HEK293 (cell line): Measurements from ENCODE around the gene CELF4.

Source experiments
- CTCF ChIA-PET: fragments of 350-600 bp; formaldehyde crosslinking; extraction: SDS; loops from one replicate; lab custom pipeline; 2021; ENCODE audit warnings: antibody characterized with exemption; lab: Yijun Ruan, JAX
- POLR2A ChIA-PET: fragments of 300-600 bp; formaldehyde crosslinking; extraction: SDS; loops from one replicate; lab custom pipeline; 2020; ENCODE audit warnings: antibody characterized with exemption, inconsistent platforms; lab: Yijun Ruan, JAX
- H3K27ac ChIP-seq: fragments of 200-500 bp; sonication (Bioruptor generic); 2 replicates; pipeline ENCODE4 v1.5.1; 2014; ENCODE audit warnings: low read depth, low read length, control low read depth, inconsistent platforms; ENCODE audit errors: extremely low read depth
- H3K36me3 ChIP-seq, 2 experiments: fragments of 200-500 bp in 1 of 2; sonication (Bioruptor generic) in 1 of 2; 1 replicate in 1 of 2; 2 replicates in 1 of 2; pipeline ENCODE4 v1.5.1; 2014 to 2017; ENCODE audit warnings: inconsistent platforms in 2 of 2, low read length in 2 of 2; ENCODE audit not compliant: control insufficient read depth in 2 of 2, insufficient read depth in 1 of 2
- H3K4me1 ChIP-seq: fragments of 200-500 bp; sonication (Bioruptor generic); 2 replicates; pipeline ENCODE4 v1.5.1; 2014; ENCODE audit warnings: mild to moderate bottlenecking, low read length, inconsistent platforms; ENCODE audit not compliant: control insufficient read depth, insufficient read depth
- H3K4me3 ChIP-seq: 2 replicates; pipeline ENCODE4 v1.5.1; 2011; ENCODE audit warnings: low read depth, mild to moderate bottlenecking, control low read depth, low read length, moderate library complexity
- H3K9me3 ChIP-seq: fragments of 200-500 bp; sonication (Bioruptor generic); 2 replicates; pipeline ENCODE4 v1.5.1; 2014; ENCODE audit warnings: low read depth, low read length, inconsistent platforms; ENCODE audit not compliant: control insufficient read depth, insufficient read depth
- EGR2 ChIP-seq: fragments of 450-650 bp; formaldehyde crosslinking; IDR thresholded peaks from 2 replicates; pipeline ENCODE4 v1.5.1; 2016; ENCODE audit warnings: low read depth, missing biosample characterization, missing genetic modification characterization
- GFI1B ChIP-seq: fragments of 450-650 bp; formaldehyde crosslinking; IDR thresholded peaks from 2 replicates; pipeline ENCODE4 v1.5.1; 2016; ENCODE audit warnings: missing biosample characterization, missing genetic modification characterization
- KLF10 ChIP-seq: fragments of 450-650 bp; IDR thresholded peaks from 2 replicates; pipeline ENCODE4 v1.5.1; 2018; ENCODE audit warnings: missing biosample characterization, mild to moderate bottlenecking, missing genetic modification characterization
- KLF7 ChIP-seq: fragments of 450-650 bp; formaldehyde crosslinking; IDR thresholded peaks from 2 replicates; pipeline ENCODE4 v1.5.1; 2016; ENCODE audit warnings: missing biosample characterization, missing genetic modification characterization, borderline replicate concordance
- OVOL3 ChIP-seq: fragments of 450-650 bp; formaldehyde crosslinking; IDR thresholded peaks from 2 replicates; pipeline ENCODE4 v1.5.1; 2016; ENCODE audit warnings: missing biosample characterization, missing genetic modification characterization
- ZFHX2 ChIP-seq: fragments of 450-650 bp; formaldehyde crosslinking; conservative IDR thresholded peaks from 2 replicates; pipeline ENCODE4 v1.5.1; 2016; ENCODE audit warnings: missing biosample characterization, missing genetic modification characterization
- ZFP3 ChIP-seq: fragments of 450-650 bp; formaldehyde crosslinking; IDR thresholded peaks from 2 replicates; pipeline ENCODE4 v1.5.1; 2016; ENCODE audit warnings: low read depth, missing biosample characterization, missing genetic modification characterization
- ZNF169 ChIP-seq: fragments of 450-650 bp; formaldehyde crosslinking; IDR thresholded peaks from 2 replicates; pipeline ENCODE4 v1.5.1; 2016; ENCODE audit warnings: missing biosample characterization, missing genetic modification characterization
- ZNF175 ChIP-seq: fragments of 450-650 bp; formaldehyde crosslinking; IDR thresholded peaks from 2 replicates; pipeline ENCODE4 v1.5.1; 2016; ENCODE audit warnings: missing biosample characterization, missing genetic modification characterization
- ZNF223 ChIP-seq: fragments of 450-650 bp; formaldehyde crosslinking; IDR thresholded peaks from 2 replicates; pipeline ENCODE4 v1.5.1; 2016; ENCODE audit warnings: missing biosample characterization, missing genetic modification characterization
- ZNF362 ChIP-seq: fragments of 450-650 bp; formaldehyde crosslinking; IDR thresholded peaks from 2 replicates; pipeline ENCODE4 v1.5.1; 2016; ENCODE audit warnings: missing biosample characterization, missing genetic modification characterization
- ZNF426 ChIP-seq: fragments of 450-650 bp; formaldehyde crosslinking; IDR thresholded peaks from 2 replicates; pipeline ENCODE4 v1.5.1; 2017; ENCODE audit warnings: missing biosample characterization, missing genetic modification characterization, mild to moderate bottlenecking, inconsistent platforms, moderate library complexity
- ZNF433 ChIP-seq: fragments of 450-650 bp; formaldehyde crosslinking; IDR thresholded peaks from 2 replicates; pipeline ENCODE4 v1.5.1; 2016; ENCODE audit warnings: missing biosample characterization, missing genetic modification characterization, low read depth
- ZNF558 ChIP-seq: fragments of 450-650 bp; formaldehyde crosslinking; IDR thresholded peaks from 2 replicates; pipeline ENCODE4 v1.5.1; 2016; ENCODE audit warnings: missing biosample characterization, missing genetic modification characterization
- ZNF610 ChIP-seq: fragments of 450-650 bp; formaldehyde crosslinking; IDR thresholded peaks from 2 replicates; pipeline ENCODE4 v1.5.1; 2016; ENCODE audit warnings: missing biosample characterization, missing genetic modification characterization, borderline replicate concordance
- ZNF664 ChIP-seq: fragments of 450-650 bp; formaldehyde crosslinking; IDR thresholded peaks from 2 replicates; pipeline ENCODE4 v1.5.1; 2016; ENCODE audit warnings: missing biosample characterization, missing genetic modification characterization
- ZSCAN30 ChIP-seq: fragments of 450-650 bp; IDR thresholded peaks from 2 replicates; pipeline ENCODE4 v1.5.1; 2018; ENCODE audit warnings: missing biosample characterization, mild to moderate bottlenecking, missing genetic modification characterization, moderate library complexity
- TF ChIP-seq, protein P1 (sequence below): fragments of 450-650 bp; formaldehyde crosslinking; IDR thresholded peaks from 2 replicates; pipeline ENCODE4 v1.5.1; 2016; ENCODE audit warnings: missing biosample characterization, missing genetic modification characterization, low read depth
- TF ChIP-seq, protein P2 (sequence below): fragments of 450-650 bp; formaldehyde crosslinking; IDR thresholded peaks from 2 replicates; pipeline ENCODE4 v1.5.1; 2016; ENCODE audit warnings: missing biosample characterization, missing genetic modification characterization, low read depth
- TF ChIP-seq, protein P3 (sequence below): fragments of 450-650 bp; formaldehyde crosslinking; IDR thresholded peaks from 2 replicates; pipeline ENCODE4 v1.5.1; 2016; ENCODE audit warnings: missing biosample characterization, missing genetic modification characterization
- TF ChIP-seq, protein P4 (sequence below): fragments of 450-650 bp; formaldehyde crosslinking; IDR thresholded peaks from 2 replicates; pipeline ENCODE4 v1.5.1; 2016; ENCODE audit warnings: missing biosample characterization, missing genetic modification characterization

CELF4 gene

GRCh38 chr18:37445368-37445767 is 120.2 kb downstream of the CELF4 start:
- Histone ChIP-seq H3K27ac (no peak overlapping the region), H3K4me1 (no peaks in the 10 kb centered on the region), H3K36me3 (no peaks in the 10 kb centered on the region), H3K9me3 (no peaks in the 10 kb centered on the region), H3K4me3 (no peak overlapping the region)
- ChIA-PET CTCF (interaction anchor here (0.6 to 1.9 kb wide), 6 partner anchors 40 to 414 kb away, joined by 3 to 8 read pairs (median 4); no protein-coding TSS in a partner anchor), POLR2A (no interaction called here)
- TF ChIP-seq ZNF362 (tag by site-specific recombination) = no peak
- TF ChIP-seq GFI1B (tag by site-specific recombination) = no peak
- TF ChIP-seq ZSCAN30 (tag by site-specific recombination) = no peak
- TF ChIP-seq KLF10 (tag by site-specific recombination) = no peak
- no peak for TF ChIP-seq ZNF175 (tag by site-specific recombination)
- no peak for TF ChIP-seq ZNF223 (tag by site-specific recombination)
- TF ChIP-seq EGR2 (tag by site-specific recombination) = no peak
- TF ChIP-seq, protein P1, sequence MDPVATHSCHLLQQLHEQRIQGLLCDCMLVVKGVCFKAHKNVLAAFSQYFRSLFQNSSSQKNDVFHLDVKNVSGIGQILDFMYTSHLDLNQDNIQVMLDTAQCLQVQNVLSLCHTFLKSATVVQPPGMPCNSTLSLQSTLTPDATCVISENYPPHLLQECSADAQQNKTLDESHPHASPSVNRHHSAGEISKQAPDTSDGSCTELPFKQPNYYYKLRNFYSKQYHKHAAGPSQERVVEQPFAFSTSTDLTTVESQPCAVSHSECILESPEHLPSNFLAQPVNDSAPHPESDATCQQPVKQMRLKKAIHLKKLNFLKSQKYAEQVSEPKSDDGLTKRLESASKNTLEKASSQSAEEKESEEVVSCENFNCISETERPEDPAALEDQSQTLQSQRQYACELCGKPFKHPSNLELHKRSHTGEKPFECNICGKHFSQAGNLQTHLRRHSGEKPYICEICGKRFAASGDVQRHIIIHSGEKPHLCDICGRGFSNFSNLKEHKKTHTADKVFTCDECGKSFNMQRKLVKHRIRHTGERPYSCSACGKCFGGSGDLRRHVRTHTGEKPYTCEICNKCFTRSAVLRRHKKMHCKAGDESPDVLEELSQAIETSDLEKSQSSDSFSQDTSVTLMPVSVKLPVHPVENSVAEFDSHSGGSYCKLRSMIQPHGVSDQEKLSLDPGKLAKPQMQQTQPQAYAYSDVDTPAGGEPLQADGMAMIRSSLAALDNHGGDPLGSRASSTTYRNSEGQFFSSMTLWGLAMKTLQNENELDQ (tag by site-specific recombination) = no peak
- no peak for TF ChIP-seq ZNF558 (tag by site-specific recombination)
- no peak for TF ChIP-seq ZNF433 (tag by site-specific recombination)
- TF ChIP-seq OVOL3 (tag by site-specific recombination) = no peak

GRCh38 chr18:37443325-37444055 is 122.1 kb downstream of the CELF4 start:
- Histone ChIP-seq H3K4me1 (no peaks in the 10 kb centered on the region), H3K27ac (no peak overlapping the region), H3K9me3 (no peaks in the 10 kb centered on the region), H3K4me3 (no peak overlapping the region), H3K36me3 (no peaks in the 10 kb centered on the region)
- CTCF ChIA-PET = interaction anchor here (0.6 to 3.0 kb wide), 10 partner anchors 11 to 190 kb away, joined by 3 to 11 read pairs (median 4); no protein-coding TSS in a partner anchor
- TF ChIP-seq, protein P2, sequence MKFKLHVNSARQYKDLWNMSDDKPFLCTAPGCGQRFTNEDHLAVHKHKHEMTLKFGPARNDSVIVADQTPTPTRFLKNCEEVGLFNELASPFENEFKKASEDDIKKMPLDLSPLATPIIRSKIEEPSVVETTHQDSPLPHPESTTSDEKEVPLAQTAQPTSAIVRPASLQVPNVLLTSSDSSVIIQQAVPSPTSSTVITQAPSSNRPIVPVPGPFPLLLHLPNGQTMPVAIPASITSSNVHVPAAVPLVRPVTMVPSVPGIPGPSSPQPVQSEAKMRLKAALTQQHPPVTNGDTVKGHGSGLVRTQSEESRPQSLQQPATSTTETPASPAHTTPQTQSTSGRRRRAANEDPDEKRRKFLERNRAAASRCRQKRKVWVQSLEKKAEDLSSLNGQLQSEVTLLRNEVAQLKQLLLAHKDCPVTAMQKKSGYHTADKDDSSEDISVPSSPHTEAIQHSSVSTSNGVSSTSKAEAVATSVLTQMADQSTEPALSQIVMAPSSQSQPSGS (tag by site-specific recombination) = 0 out of 2 replicates have a peak, but pooled peaks have one; percentile 22
- TF ChIP-seq ZFP3 (tag by site-specific recombination) (no peak), ZFHX2 (tag by site-specific recombination) (peak; percentile 32)
- POLR2A ChIA-PET = no interaction called here

GRCh38 chr18:37442477-37442876 is 123.1 kb downstream of the CELF4 start:
- Histone ChIP-seq H3K9me3 (no peaks in the 10 kb centered on the region), H3K4me3 (no peak overlapping the region)
- CTCF ChIA-PET = interaction anchor here (0.5 to 3.0 kb wide), 5 partner anchors 34 to 99 kb away, joined by 3 to 11 read pairs (median 4); no protein-coding TSS in a partner anchor
- TF ChIP-seq, protein P3, sequence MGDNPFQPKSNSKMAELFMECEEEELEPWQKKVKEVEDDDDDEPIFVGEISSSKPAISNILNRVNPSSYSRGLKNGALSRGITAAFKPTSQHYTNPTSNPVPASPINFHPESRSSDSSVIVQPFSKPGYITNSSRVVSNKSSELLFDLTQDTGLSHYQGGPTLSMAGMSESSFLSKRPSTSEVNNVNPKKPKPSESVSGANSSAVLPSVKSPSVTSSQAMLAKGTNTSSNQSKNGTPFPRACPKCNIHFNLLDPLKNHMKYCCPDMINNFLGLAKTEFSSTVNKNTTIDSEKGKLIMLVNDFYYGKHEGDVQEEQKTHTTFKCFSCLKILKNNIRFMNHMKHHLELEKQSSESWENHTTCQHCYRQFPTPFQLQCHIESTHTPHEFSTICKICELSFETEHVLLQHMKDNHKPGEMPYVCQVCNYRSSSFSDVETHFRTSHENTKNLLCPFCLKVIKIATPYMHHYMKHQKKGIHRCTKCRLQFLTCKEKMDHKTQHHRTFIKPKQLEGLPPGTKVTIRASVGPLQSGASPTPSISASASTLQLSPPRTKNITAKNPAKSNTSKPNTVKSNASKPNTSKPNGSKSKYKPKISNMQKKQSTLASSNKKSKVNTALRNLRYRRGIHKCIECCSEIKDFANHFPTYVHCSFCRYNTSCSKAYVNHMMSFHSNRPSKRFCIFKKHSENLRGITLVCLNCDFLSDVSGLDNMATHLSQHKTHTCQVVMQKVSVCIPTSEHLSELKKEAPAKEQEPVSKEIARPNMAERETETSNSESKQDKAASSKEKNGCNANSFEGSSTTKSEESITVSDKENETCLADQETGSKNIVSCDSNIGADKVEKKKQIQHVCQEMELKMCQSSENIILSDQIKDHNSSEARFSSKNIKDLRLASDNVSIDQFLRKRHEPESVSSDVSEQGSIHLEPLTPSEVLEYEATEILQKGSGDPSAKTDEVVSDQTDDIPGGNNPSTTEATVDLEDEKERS (tag by site-specific recombination) = no peak
- TF ChIP-seq ZFHX2 (tag by site-specific recombination) (no peak), ZNF169 (tag by site-specific recombination) (no peak), ZNF426 (tag by site-specific recombination) (no peak), ZNF610 (tag by site-specific recombination) (no peak), ZNF664 (no peak), KLF7 (tag by site-specific recombination) (no peak)
- TF ChIP-seq, protein P4, sequence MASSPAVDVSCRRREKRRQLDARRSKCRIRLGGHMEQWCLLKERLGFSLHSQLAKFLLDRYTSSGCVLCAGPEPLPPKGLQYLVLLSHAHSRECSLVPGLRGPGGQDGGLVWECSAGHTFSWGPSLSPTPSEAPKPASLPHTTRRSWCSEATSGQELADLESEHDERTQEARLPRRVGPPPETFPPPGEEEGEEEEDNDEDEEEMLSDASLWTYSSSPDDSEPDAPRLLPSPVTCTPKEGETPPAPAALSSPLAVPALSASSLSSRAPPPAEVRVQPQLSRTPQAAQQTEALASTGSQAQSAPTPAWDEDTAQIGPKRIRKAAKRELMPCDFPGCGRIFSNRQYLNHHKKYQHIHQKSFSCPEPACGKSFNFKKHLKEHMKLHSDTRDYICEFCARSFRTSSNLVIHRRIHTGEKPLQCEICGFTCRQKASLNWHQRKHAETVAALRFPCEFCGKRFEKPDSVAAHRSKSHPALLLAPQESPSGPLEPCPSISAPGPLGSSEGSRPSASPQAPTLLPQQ = no peak

More at GRCh38 chr18:37442477-37442876, 123.1 kb downstream of the CELF4 start:
- no peak overlapping the region for H3K27ac ChIP-seq
- H3K4me1 ChIP-seq = no peaks in the 10 kb centered on the region
- POLR2A ChIA-PET = no interaction called here
- no peaks in the 10 kb centered on the region for H3K36me3 ChIP-seq
